GM23338 (cell line): Measurements from ENCODE around the gene ZKSCAN8. TPM values are rescaled to one million over a fixed set of nuclear protein-coding genes. Genes with fewer than 3 reads are reported as not detected.
A peak's percentile ranks its signal among the peaks of the same experiment; 100 is the strongest.

Source experiments
- ATAC-seq: fragments of 200-7000 bp; cut with Tn5 transposase; 3 replicates; pipeline ENCODE4 v1.9.1; 2020
- DNase-seq: peaks from one replicate; pipeline ENCODE4 v3.0.0-alpha.2; 2015; ENCODE audit warnings: low spot score
- H2AFZ ChIP-seq: fragments of 200-600 bp; sonication (generic); 2 replicates; pipeline ENCODE4 v1.8.0; 2016; ENCODE audit warnings: antibody characterized with exemption, mild to moderate bottlenecking, moderate library complexity
- H3F3A ChIP-seq: fragments of 200-600 bp; sonication (generic); replicated peaks from 2 replicates; pipeline ENCODE4 v1.8.0; 2017; ENCODE audit warnings: antibody characterized with exemption, mixed run types, low read depth
- H3K27ac ChIP-seq: fragments of 200-600 bp; sonication (generic); 2 replicates; pipeline ENCODE4 v1.6.1; 2016; ENCODE audit warnings: low read depth
- H3K27me3 ChIP-seq: fragments of 200-600 bp; sonication (generic); 2 replicates; pipeline ENCODE4 v1.8.0; 2016; ENCODE audit warnings: mild to moderate bottlenecking, mixed run types, moderate library complexity; ENCODE audit not compliant: insufficient read depth
- H3K36me3 ChIP-seq: fragments of 200-600 bp; sonication (generic); 2 replicates; pipeline ENCODE4 v1.8.0; 2016; ENCODE audit warnings: mild to moderate bottlenecking; ENCODE audit not compliant: insufficient read depth
- H3K4me1 ChIP-seq: fragments of 200-600 bp; sonication (generic); 2 replicates; pipeline ENCODE4 v1.8.0; 2016; ENCODE audit warnings: mild to moderate bottlenecking, moderate library complexity; ENCODE audit not compliant: insufficient read depth
- H3K4me2 ChIP-seq: fragments of 200-600 bp; sonication (generic); 2 replicates; pipeline ENCODE4 v1.7.1; 2017; ENCODE audit warnings: mixed run types
- H3K4me3 ChIP-seq: fragments of 200-600 bp; sonication (generic); 2 replicates; pipeline ENCODE4 v1.6.1; 2016; ENCODE audit warnings: mixed run types
- H3K79me2 ChIP-seq: fragments of 200-600 bp; sonication (generic); replicated peaks from 2 replicates; pipeline ENCODE4 v1.8.0; 2017; ENCODE audit warnings: mild to moderate bottlenecking; ENCODE audit not compliant: insufficient read depth
- H3K9me2 ChIP-seq: fragments of 200-600 bp; sonication (generic); 2 replicates; pipeline ENCODE4 v1.8.0; 2017; ENCODE audit not compliant: insufficient read depth
- H4K20me1 ChIP-seq: fragments of 200-600 bp; sonication (generic); replicated peaks from 2 replicates; pipeline ENCODE4 v1.8.0; 2017; ENCODE audit warnings: mild to moderate bottlenecking; ENCODE audit not compliant: insufficient read depth
- H3K27ac Mint-ChIP-seq: 2 replicates; pipeline ENCODE4 v1.8.0; 2020; ENCODE audit warnings: inconsistent platforms, mild to moderate bottlenecking, moderate library complexity, mixed read lengths
- H3K27me3 Mint-ChIP-seq: 3 replicates; pipeline ENCODE4 v1.8.0; 2022; ENCODE audit warnings: low read depth, mild to moderate bottlenecking, moderate library complexity, mixed read lengths, inconsistent platforms; ENCODE audit not compliant: insufficient read depth, poor library complexity
- H3K36me3 Mint-ChIP-seq: 3 replicates; pipeline ENCODE4 v1.8.0; 2021; ENCODE audit warnings: low read depth, mild to moderate bottlenecking, inconsistent platforms, moderate library complexity, mixed read lengths
- H3K4me1 Mint-ChIP-seq: 3 replicates; pipeline ENCODE4 v1.8.0; 2020; ENCODE audit warnings: mild to moderate bottlenecking, inconsistent platforms, mixed read lengths
- H3K4me3 Mint-ChIP-seq: 3 replicates; pipeline ENCODE4 v1.8.0; 2021; ENCODE audit warnings: moderate library complexity, mild to moderate bottlenecking, inconsistent platforms, mixed read lengths
- H3K9me3 Mint-ChIP-seq: 3 replicates; pipeline ENCODE4 v1.8.0; 2020; ENCODE audit warnings: moderate library complexity, mild to moderate bottlenecking, inconsistent platforms, mixed read lengths
- CREB1 ChIP-seq: fragments of 250-450 bp; sonication (Bioruptor Pico); IDR thresholded peaks from 2 replicates; pipeline ENCODE4 v1.5.0; 2020; ENCODE audit warnings: low read depth, mild to moderate bottlenecking, moderate library complexity
- EZH2 ChIP-seq: fragments of 200-600 bp; sonication (generic); IDR thresholded peaks from one replicate; pipeline ENCODE4 v1.8.0; 2017; ENCODE audit warnings: antibody characterized with exemption, mild to moderate bottlenecking, low read depth; ENCODE audit not compliant: unreplicated experiment
- EZH2phosphoT487 ChIP-seq: fragments of 200-600 bp; sonication (generic); IDR thresholded peaks from one replicate; pipeline ENCODE4 v1.8.1; 2018; ENCODE audit warnings: antibody characterized with exemption; ENCODE audit not compliant: unreplicated experiment
- JUNB ChIP-seq: IDR thresholded peaks from one replicate; pipeline ENCODE4 v1.6.1; 2016; ENCODE audit warnings: antibody characterized with exemption; ENCODE audit not compliant: unreplicated experiment
- NANOG ChIP-seq: IDR thresholded peaks from 2 replicates; pipeline ENCODE4 v1.6.1; 2016; ENCODE audit warnings: antibody characterized with exemption, borderline replicate concordance
- POLR2AphosphoS5 ChIP-seq: IDR thresholded peaks from 2 replicates; pipeline ENCODE4 v1.6.1; 2016; ENCODE audit warnings: antibody characterized with exemption, low read depth
- STAT1 ChIP-seq: IDR thresholded peaks from one replicate; pipeline ENCODE4 v1.6.1; 2016; ENCODE audit warnings: antibody characterized with exemption; ENCODE audit not compliant: unreplicated experiment
- ZNF114 ChIP-seq: fragments of 250-450 bp; sonication (Bioruptor Pico); IDR thresholded peaks from 2 replicates; pipeline ENCODE4 v1.5.0; 2020; ENCODE audit warnings: mild to moderate bottlenecking, moderate library complexity
- ZNF331 ChIP-seq: fragments of 250-450 bp; sonication (Bioruptor Pico); IDR thresholded peaks from 2 replicates; pipeline ENCODE4 v1.5.0; 2020; ENCODE audit warnings: low read depth, mild to moderate bottlenecking, moderate library complexity
- polyA plus RNA-seq: library from polyadenylated mRNA; unstranded; fragments of >200 nt; fragmentation: Nextera tagmentation; extraction: Ambion mirVana; gene quantifications from 2 replicates; pipeline ENCODE4 v1.2.1, GENCODE V29; 2016
- total RNA-seq: library from RNA; depleted of rRNA; stranded (reverse); fragments of >200 nt; shearing (Covaris generic); gene quantifications from 2 replicates; pipeline ENCODE4 v1.2.3, GENCODE V29; 2014
- TF ChIP-seq, protein P1 (sequence below): IDR thresholded peaks from one replicate; pipeline ENCODE4 v1.6.1; 2018; ENCODE audit warnings: antibody characterized with exemption; ENCODE audit not compliant: unreplicated experiment
- TF ChIP-seq, protein P2 (sequence below): IDR thresholded peaks from 2 replicates; pipeline ENCODE4 v1.6.1; 2016; ENCODE audit warnings: antibody characterized with exemption
- TF ChIP-seq, protein P3 (sequence below), 2 experiments: fragments of 200-600 bp in 1 of 2; sonication (generic) in 1 of 2; conservative IDR thresholded peaks; 2 replicates each; pipeline versions ENCODE4 v1.5.1 to v1.6.1; 2016 to 2017; ENCODE audit warnings: antibody characterized with exemption in 2 of 2, low read depth in 2 of 2, mild to moderate bottlenecking in 2 of 2, moderate library complexity in 1 of 2
- TF ChIP-seq, protein P4 (sequence below): fragments of 250-450 bp; sonication (Bioruptor Pico); IDR thresholded peaks from 2 replicates; pipeline ENCODE4 v1.5.0; 2020; ENCODE audit warnings: mild to moderate bottlenecking, moderate library complexity

ZKSCAN8 gene
- total and polyA plus RNA-seq, 2 experiments from 2014 or later: 4.2 to 22.6 TPM

DNA sequence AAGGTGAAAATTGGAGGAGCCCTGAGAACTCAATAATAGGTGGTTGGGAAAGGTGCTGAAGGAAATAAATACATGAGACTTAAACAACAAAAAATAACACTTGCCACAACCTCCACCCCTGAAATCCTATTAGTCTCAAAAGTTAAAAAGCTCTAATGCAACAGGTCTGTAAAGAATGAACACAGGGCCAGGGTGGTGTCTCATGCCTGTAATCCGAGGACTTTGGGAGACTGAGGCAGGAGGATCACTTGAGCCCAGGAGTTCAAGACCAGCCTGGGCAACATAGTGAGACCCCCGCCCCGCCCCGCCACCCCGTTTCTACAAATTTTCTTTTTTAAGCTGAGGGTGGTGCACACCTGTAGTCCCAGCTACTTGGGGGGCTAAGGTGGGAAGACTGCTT lies 1.1 kb upstream of the ZKSCAN8 start:
- Histone ChIP-seq H3K4me1 (peaks cover 19% of the 10 kb centered on the region), H3K27ac (no peak overlapping the region), H3K27me3 (peaks cover 26% of the 10 kb centered on the region), H4K20me1 (peaks cover 13% of the 10 kb centered on the region), H3K9me2 (no peaks in the 10 kb centered on the region), H3K4me2 (no peak overlapping the region), H3K36me3 (peaks cover 6% of the 10 kb centered on the region; the same call in 1 of the 2 replicates), H3K79me2 (peaks cover 47% of the 10 kb centered on the region), H3F3A (no peaks in the 10 kb centered on the region), H2AFZ (no peak overlapping the region), H3K4me3 (no peak overlapping the region)
- Mint-ChIP-seq H3K4me1 (peaks cover 17% of the 10 kb centered on the region), H3K9me3 (no peaks in the 10 kb centered on the region), H3K4me3 (peak overlapping the region; percentile 98), H3K36me3 (peaks cover 18% of the 10 kb centered on the region), H3K27me3 (peaks cover 17% of the 10 kb centered on the region), H3K27ac (no peak overlapping the region)
- ATAC-seq: no peak
- TF ChIP-seq EZH2: no peak
- TF ChIP-seq JUNB: no peak
- TF ChIP-seq, protein P1, sequence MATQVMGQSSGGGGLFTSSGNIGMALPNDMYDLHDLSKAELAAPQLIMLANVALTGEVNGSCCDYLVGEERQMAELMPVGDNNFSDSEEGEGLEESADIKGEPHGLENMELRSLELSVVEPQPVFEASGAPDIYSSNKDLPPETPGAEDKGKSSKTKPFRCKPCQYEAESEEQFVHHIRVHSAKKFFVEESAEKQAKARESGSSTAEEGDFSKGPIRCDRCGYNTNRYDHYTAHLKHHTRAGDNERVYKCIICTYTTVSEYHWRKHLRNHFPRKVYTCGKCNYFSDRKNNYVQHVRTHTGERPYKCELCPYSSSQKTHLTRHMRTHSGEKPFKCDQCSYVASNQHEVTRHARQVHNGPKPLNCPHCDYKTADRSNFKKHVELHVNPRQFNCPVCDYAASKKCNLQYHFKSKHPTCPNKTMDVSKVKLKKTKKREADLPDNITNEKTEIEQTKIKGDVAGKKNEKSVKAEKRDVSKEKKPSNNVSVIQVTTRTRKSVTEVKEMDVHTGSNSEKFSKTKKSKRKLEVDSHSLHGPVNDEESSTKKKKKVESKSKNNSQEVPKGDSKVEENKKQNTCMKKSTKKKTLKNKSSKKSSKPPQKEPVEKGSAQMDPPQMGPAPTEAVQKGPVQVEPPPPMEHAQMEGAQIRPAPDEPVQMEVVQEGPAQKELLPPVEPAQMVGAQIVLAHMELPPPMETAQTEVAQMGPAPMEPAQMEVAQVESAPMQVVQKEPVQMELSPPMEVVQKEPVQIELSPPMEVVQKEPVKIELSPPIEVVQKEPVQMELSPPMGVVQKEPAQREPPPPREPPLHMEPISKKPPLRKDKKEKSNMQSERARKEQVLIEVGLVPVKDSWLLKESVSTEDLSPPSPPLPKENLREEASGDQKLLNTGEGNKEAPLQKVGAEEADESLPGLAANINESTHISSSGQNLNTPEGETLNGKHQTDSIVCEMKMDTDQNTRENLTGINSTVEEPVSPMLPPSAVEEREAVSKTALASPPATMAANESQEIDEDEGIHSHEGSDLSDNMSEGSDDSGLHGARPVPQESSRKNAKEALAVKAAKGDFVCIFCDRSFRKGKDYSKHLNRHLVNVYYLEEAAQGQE: no peak
- TF ChIP-seq, protein P2, sequence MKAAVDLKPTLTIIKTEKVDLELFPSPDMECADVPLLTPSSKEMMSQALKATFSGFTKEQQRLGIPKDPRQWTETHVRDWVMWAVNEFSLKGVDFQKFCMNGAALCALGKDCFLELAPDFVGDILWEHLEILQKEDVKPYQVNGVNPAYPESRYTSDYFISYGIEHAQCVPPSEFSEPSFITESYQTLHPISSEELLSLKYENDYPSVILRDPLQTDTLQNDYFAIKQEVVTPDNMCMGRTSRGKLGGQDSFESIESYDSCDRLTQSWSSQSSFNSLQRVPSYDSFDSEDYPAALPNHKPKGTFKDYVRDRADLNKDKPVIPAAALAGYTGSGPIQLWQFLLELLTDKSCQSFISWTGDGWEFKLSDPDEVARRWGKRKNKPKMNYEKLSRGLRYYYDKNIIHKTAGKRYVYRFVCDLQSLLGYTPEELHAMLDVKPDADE: no peak
- TF ChIP-seq STAT1: no peak
- TF ChIP-seq, protein P3, sequence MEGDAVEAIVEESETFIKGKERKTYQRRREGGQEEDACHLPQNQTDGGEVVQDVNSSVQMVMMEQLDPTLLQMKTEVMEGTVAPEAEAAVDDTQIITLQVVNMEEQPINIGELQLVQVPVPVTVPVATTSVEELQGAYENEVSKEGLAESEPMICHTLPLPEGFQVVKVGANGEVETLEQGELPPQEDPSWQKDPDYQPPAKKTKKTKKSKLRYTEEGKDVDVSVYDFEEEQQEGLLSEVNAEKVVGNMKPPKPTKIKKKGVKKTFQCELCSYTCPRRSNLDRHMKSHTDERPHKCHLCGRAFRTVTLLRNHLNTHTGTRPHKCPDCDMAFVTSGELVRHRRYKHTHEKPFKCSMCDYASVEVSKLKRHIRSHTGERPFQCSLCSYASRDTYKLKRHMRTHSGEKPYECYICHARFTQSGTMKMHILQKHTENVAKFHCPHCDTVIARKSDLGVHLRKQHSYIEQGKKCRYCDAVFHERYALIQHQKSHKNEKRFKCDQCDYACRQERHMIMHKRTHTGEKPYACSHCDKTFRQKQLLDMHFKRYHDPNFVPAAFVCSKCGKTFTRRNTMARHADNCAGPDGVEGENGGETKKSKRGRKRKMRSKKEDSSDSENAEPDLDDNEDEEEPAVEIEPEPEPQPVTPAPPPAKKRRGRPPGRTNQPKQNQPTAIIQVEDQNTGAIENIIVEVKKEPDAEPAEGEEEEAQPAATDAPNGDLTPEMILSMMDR (conservative IDR thresholded peaks at IDR 0.05; ENCODE audit: low read depth in 2 of 2): no peak
- TF ChIP-seq NANOG: no peak
- TF ChIP-seq EZH2phosphoT487: no peak
- TF ChIP-seq, protein P4, sequence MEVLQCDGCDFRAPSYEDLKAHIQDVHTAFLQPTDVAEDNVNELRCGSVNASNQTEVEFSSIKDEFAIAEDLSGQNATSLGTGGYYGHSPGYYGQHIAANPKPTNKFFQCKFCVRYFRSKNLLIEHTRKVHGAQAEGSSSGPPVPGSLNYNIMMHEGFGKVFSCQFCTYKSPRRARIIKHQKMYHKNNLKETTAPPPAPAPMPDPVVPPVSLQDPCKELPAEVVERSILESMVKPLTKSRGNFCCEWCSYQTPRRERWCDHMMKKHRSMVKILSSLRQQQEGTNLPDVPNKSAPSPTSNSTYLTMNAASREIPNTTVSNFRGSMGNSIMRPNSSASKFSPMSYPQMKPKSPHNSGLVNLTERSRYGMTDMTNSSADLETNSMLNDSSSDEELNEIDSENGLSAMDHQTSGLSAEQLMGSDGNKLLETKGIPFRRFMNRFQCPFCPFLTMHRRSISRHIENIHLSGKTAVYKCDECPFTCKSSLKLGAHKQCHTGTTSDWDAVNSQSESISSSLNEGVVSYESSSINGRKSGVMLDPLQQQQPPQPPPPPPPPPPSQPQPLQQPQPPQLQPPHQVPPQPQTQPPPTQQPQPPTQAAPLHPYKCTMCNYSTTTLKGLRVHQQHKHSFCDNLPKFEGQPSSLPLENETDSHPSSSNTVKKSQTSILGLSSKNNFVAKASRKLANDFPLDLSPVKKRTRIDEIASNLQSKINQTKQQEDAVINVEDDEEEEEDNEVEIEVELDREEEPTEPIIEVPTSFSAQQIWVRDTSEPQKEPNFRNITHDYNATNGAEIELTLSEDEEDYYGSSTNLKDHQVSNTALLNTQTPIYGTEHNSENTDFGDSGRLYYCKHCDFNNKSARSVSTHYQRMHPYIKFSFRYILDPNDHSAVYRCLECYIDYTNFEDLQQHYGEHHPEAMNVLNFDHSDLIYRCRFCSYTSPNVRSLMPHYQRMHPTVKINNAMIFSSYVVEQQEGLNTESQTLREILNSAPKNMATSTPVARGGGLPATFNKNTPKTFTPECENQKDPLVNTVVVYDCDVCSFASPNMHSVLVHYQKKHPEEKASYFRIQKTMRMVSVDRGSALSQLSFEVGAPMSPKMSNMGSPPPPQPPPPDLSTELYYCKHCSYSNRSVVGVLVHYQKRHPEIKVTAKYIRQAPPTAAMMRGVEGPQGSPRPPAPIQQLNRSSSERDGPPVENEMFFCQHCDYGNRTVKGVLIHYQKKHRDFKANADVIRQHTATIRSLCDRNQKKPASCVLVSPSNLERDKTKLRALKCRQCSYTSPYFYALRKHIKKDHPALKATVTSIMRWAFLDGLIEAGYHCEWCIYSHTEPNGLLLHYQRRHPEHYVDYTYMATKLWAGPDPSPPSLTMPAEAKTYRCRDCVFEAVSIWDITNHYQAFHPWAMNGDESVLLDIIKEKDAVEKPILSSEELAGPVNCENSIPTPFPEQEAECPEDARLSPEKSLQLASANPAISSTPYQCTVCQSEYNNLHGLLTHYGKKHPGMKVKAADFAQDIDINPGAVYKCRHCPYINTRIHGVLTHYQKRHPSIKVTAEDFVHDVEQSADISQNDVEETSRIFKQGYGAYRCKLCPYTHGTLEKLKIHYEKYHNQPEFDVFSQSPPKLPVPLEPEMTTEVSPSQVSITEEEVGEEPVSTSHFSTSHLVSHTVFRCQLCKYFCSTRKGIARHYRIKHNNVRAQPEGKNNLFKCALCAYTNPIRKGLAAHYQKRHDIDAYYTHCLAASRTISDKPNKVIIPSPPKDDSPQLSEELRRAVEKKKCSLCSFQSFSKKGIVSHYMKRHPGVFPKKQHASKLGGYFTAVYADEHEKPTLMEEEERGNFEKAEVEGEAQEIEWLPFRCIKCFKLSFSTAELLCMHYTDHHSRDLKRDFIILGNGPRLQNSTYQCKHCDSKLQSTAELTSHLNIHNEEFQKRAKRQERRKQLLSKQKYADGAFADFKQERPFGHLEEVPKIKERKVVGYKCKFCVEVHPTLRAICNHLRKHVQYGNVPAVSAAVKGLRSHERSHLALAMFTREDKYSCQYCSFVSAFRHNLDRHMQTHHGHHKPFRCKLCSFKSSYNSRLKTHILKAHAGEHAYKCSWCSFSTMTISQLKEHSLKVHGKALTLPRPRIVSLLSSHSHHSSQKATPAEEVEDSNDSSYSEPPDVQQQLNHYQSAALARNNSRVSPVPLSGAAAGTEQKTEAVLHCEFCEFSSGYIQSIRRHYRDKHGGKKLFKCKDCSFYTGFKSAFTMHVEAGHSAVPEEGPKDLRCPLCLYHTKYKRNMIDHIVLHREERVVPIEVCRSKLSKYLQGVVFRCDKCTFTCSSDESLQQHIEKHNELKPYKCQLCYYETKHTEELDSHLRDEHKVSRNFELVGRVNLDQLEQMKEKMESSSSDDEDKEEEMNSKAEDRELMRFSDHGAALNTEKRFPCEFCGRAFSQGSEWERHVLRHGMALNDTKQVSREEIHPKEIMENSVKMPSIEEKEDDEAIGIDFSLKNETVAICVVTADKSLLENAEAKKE (CRISPR knock-in tag): no peak
- no peak for TF ChIP-seq CREB1 (CRISPR knock-in tag)
- no peak for TF ChIP-seq POLR2AphosphoS5
- no peak for TF ChIP-seq ZNF331
- no peak for TF ChIP-seq ZNF114 (CRISPR knock-in tag)
- no peak for DNase-seq
